GM18520 (cell line): ENCODE measurements around the gene TPTE2.
"Not testable (repeated sequence)": the region's sequence is repeated elsewhere in the genome, so short reads cannot be mapped to it uniquely, and the experiment has no call there.

Source experiments
- ATAC-seq: cut with Tn5 transposase; IDR thresholded peaks from one replicate; pipeline ENCODE4 v1.9.1; 2021; ENCODE audit not compliant: unreplicated experiment

TPTE2 gene

DNA sequence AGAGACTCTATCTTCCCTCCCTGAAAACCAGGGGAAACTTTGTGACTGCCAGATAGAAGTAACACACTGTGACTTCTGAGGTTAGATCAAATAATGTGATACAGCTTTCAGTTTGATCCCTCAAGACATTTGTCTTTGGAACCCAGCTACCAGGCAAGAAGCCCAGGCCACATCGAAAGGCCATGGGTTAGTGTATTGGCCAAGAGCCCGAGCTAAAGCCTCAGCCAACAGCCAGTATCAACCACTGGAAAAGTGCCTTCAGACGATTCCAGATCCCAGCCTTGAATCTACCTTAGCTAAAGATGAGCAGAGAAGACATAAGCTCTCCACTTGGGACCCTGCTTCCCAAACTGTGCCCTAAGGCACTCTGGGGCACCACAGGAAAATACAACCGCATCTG lies 10.9 kb upstream of the TPTE2 start:
- ATAC-seq, result no peak

DNA sequence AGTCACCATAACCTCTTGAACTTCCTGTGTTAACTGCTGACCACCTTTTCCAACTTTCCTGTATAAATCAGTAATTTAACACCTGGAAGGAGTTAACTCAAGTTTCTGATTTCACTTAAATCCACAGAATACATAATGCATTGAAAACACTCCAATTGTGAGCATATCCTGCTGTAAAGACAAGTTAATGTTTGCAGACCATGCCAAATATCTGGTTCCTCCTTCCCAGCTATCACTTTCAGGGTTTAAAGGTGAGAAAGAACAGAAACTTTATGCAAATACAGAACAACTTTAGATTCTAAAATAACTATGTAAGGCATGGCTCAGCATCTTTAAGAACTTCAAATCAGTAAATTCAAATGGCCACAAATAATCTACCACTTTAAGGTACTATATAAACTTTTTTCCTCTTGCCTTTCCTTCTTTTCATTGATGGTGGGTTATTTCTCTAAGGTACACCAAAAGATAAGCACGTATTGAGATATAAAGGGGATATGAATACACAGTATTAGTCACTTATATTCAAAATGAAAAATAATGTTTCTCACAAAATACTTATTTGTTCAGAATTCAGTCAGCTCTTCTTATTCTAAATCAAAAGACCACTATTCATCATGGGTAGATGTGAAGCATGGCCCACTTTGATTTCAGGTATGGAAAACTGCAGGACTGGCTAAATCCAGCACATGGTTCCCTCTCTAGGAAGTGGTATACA lies 6.6 kb upstream of the TPTE2 start:
- peak; percentile 60 for ATAC-seq

DNA sequence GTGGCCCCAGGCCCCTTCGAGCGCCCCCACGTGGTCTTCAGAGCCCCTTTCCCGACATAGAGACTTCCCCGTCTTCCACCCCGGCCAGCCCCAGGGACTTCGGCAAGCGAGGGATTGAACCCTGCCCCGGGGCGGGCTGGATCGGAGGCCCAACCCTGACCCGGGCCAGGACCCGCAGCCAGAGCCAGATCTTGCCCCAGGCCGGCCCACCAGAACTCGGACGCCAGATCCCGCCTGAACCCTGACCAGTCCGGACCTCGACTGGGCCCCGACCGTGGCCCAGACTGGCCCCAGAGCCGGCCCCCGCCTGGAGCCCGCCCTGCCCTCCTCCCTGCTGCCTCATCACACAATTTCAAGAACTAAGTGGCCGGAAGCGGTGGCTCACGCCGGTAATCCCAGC lies 253 bp upstream of the TPTE2 start:
- no peak for ATAC-seq

DNA sequence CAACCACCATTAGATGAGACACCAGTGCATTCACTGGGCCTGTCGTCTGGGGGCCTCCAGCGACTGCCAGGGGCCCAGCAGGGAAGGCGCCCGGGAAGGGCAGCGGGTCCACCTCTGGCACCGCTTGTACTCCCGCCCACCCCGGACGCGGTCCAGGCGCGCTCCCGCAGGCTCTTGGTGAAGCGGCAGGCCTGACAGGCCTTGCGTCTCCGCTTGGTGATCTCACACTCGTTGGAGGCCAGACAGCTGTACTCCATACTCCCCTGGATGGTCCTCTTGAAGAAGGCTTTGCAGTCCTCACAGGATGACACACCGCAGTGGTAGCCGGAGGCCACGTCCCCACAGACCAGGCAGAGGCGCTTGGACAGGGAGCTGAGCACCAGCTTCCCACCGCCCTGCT lies 660 bp downstream of the TPTE2 start:
- ATAC-seq, result not testable (repeated sequence)

DNA sequence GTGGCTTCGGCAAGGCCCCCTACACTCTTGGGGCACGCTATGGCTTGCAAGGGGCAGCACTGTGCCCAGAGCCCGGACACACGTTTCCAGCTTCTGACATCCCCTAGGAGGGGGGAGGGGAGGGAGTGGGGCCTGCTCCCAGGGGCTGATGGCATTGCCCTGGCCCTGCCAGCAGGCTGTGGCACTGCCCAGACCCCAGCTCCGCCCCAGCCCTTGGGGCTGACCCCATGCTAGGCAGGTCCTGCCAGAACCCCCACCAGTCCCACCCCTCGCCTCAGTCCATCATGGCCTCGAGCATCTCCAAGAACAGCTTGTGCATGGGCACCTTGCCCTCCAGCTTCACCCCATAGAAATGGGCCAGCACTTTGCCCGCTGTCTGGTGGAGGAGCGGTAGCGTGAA lies 1.6 kb downstream of the TPTE2 start:
- not testable (repeated sequence) for ATAC-seq

DNA sequence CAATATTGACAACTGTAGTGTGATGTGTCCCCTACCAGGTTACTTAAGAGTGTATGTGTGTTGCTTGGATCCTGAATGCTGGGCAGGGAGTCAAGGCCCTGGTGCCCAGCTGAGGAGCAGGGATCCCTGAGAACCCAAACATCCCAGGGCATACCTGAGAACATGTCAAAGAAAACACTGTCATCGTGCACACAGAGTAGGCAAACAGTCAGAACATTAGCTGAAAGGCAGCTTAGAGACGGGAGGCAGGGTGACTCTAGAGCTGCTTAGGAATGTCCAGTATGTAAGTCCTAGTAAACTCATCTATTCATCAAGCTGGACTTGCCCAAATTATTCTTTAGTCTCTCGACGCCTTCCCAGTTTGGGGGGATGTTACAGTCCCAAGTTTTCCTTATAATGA lies 4.0 kb downstream of the TPTE2 start:
- ATAC-seq, result not testable (repeated sequence)

DNA sequence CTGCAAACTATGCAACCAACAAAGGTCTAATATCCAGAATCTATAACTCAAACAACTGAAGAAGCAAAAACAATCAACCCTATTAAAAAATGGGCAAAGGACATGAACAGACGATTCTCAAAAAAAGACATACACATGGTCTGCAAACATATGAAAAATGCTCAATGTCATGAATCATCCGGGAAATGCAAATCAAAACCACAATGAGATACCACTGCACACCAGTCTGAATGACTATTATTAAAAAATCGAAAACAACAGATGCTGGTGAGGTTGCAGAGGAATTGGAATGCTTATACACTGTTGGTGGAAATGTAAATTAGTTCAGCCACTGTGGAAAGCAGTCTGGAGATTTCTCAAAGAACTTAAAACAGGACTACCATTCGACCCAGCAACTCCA lies 12.1 kb downstream of the TPTE2 start:
- ATAC-seq, result not testable (repeated sequence)

DNA sequence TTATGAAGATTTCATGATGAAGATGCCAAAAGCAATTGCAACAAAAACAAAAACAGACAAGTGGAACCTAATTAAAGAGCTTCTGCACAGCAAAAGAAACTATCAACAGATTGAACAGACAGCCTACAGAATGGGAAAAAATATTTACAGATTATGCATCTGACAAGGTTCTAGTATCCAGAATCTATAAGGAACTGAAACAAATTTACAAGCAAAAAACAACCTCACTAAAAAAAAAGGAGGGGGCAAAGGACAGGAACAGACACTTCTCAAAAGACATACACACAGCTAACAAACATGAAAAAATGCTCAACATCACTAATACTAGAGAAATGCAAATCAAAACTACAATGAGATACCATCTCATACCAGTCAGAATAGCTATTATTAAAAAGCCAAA lies 35.7 kb downstream of the TPTE2 start:
- not testable (repeated sequence) for ATAC-seq

DNA sequence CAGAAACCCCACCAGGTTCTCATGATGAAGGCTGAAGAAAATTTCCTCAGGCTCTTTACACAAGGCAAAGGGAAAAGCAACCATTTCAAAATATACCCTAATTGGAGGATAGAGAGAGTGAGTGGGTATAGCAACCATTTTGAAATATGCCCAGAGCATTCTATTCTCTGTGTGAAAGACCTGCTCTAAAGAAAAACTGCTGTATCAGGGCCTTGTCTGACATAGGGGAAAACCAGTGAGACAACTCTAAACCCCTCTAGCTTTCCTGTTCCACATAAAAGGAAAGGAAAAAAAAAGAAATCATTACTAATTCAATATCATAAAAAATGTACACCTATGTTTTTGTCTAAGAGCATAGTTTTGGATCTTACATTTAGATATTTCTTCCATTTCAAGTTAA lies 42.3 kb downstream of the TPTE2 start:
- ATAC-seq, result no peak

DNA sequence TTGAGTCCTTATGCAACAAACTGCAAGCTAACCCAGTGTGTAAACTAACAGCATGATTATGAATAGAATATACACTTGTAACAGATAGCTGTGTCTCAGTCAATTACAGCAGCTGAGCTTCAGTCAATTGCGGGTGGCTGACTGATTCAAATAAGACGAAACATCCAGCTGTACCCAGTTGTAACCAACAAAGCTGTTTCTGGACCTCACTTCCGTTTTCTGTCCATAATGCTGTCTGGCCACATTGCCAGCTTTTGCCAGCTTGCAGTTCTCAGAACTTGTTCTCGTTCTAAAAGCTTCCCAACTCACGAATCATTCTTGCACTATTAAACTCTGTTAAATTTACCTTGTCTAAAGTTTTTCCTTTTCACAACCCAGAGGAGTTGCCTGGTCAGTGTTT lies 53.7 kb downstream of the TPTE2 start:
- not testable (repeated sequence) for ATAC-seq

DNA sequence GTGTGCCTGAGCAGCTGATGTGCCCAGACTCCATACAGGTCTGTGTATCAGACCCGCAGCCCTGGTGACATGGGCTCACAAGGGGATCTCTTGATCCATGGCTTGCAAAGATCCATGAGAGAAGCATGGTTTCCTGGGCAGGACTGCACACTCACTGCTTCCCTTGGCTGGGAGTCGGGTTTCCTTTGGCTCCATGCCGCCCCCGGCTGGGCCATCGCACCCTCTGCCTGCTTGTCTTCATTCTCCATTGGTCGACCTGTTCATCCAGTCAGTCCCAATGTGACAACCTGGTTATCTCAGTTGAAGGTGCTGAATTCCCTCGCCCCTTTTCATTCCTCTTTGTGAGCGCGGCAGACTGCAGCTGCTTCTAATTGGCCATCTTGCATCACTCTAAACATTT lies 101.2 kb downstream of the TPTE2 start:
- not testable (repeated sequence) for ATAC-seq

DNA sequence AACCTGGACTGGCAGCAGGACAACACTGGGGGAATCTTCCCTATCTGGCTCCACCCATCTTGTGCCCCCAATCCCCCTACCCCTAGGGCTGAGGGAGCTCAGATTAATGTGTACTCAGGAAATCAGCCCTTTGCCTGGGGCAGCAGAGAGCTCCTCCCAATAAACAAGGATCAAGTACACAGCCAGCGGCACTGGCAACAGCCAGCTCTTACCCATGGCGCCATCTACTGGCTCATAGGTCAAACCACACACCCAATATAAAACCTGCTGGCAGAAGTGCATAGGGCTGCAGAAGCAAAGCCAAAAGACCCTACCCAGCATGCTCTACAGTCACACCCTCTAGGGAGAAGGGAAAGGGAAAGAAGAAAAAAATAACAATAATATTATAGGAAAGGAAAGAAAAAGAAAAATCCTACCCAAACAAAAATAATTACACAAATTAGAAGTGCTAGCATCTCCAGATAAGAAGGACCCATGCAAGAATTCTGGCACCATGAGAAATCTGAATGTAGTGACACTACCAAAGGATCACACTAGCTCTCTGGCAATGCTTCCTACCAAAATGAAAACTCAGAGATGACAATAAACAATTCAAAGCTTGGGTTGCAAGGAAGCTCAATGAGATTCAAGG lies 122.2 kb downstream of the TPTE2 start:
- ATAC-seq, result not testable (repeated sequence)

DNA sequence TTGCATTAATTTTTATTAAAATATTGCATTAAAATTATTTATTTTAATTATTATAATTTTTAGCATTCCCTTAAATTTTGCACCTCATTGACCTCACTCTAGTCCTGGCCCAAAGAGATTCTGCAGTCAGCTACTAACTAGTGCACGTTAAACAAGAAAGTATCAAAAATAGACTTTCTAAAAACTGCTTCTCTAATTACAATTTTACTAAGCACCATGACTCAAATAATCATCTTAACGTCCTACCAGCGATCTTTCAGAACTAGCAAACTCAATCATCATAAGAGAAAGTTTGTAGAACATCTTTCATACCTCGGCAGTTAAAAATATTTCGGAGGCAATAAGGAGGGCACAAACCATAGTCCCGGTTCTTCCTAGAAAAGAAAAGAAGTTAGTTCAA lies 123.6 kb downstream of the TPTE2 start:
- ATAC-seq, result not testable (repeated sequence)

DNA sequence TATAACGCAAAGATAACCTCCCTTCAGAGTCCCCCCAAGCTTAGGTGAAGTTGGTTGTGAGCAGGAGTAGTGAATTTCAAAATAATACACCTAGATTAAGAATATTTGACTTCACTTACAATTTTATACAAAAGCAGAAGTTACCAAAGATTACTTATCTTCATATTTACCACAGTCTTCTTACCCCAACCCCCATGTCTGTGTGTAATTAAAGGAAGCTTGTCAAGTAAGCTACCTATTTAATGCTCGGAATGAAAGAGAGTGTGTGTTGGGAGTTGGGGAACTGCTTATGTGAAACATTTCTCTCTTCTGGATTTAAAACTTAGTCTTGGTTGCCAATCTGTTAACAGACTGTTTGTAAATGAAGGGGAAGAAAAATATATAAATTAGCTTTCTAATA lies 139.1 kb downstream of the TPTE2 start:
- not testable (repeated sequence) for ATAC-seq

DNA sequence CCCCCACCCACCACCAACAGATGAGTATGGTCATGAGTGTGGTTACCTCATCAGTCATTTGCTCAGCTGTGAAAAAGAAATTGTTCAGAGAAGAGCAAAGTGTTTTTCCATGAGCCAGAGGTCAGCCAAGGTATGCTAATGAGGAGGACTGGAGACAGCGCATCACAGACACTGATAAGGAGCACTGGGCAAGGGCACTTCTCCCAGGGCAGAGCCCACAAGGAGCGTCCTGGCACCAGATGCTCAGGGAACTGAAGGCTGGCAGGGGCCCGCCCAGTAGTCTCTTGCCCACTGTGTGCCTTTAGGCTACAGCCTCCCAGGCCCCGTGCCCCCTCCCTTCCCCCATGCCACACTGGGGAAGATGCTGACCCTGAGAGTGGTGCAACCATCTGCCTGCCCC lies 148.8 kb downstream of the TPTE2 start:
- ATAC-seq, result not testable (repeated sequence)

DNA sequence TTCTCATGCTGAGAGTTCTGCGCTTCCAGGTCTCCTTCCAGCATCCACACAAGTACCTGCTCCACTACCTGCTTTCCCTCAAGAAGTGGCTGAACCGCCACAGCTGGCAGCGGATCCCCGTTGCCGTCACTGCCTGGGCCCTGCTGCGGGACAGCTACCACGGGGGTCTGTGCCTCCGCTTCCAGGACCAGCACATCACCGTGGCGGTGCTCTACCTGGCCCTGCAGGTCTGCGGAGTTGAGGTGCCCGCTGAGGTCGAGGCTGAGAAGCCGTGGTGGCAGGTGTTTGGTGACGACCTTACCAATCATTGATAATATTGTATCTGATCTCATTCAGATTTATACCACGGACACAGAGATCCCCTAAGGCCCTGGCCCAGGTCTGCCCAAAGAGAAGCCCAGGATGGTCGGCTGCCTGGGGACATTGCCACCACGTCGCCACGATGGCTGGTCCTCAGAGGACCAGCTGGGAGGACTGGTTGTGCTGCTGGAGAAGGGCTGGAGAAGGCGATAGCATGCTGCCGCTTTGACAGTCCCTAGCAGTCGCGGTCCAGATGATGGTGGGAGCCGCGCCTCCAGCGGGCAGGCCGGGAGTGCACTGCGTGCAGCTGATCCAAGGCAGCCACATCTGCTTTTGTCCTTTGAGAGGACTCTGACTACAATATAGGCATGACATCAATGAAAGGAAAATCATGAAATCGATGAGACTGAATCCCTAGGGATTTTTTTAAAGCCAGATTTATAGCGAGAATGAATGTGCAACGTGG lies 178.4 kb downstream of the TPTE2 start:
- ATAC-seq, result not testable (repeated sequence)

DNA sequence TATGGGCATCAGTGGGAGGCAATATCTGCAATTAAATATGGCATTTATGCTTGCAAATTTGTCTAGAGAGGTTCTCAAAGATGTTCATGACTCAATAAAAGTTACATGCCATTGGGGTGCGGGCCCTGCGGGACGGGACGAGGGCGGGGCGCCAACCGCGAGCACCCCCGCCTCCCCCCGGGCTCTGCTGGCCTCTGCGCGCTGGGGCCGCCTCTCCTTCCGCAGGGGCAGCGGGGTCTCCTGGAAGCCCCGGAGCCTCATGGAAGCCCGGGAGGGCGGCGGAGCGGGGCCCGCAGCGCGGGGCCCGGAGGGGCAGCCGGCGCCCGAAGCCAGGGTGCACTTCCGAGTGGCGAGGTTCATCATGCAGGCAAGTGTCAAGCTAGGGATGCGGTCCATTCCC lies 179.2 kb downstream of the TPTE2 start:
- no peak for ATAC-seq
